ENCODE results near the gene HMGXB4.

The HMGXB4 gene

GRCh38 chr22:35303029-35303624, 45.8 kb downstream of the HMGXB4 start:
- TF ChIP-seq CTCF (IDR thresholded peaks at IDR 0.05; ENCODE audit: low read depth, low read length), result no peak
- no peak for DNase-seq (ENCODE audit: extremely low read depth, low read depth)

GRCh38 chr22:35305525-35306070, 48.3 kb downstream of the HMGXB4 start:
- DNase-seq (ENCODE audit: extremely low read depth, low read depth), result no peak
- no peak for TF ChIP-seq CTCF (IDR thresholded peaks at IDR 0.05; ENCODE audit: low read depth, low read length)

- no peak for TF ChIP-seq CTCF (IDR thresholded peaks at IDR 0.05; ENCODE audit: low read depth, low read length)
- no peak for DNase-seq (ENCODE audit: extremely low read depth, low read depth)
Measured at GRCh38 chr22:35306350-35306967, 49.2 kb downstream of the HMGXB4 start.

GRCh38 chr22:35307372-35307771, 50.1 kb downstream of the HMGXB4 start:
- no peak for TF ChIP-seq CTCF (IDR thresholded peaks at IDR 0.05; ENCODE audit: low read depth, low read length)
- no peak for DNase-seq (ENCODE audit: extremely low read depth, low read depth)

- no peak for TF ChIP-seq CTCF (IDR thresholded peaks at IDR 0.05; ENCODE audit: low read depth, low read length)
- DNase-seq (ENCODE audit: extremely low read depth, low read depth), result no peak
Measured at GRCh38 chr22:35307892-35308291, 50.6 kb downstream of the HMGXB4 start.

GRCh38 chr22:35308480-35309021, 51.3 kb downstream of the HMGXB4 start:
- no peak for TF ChIP-seq CTCF (IDR thresholded peaks at IDR 0.05; ENCODE audit: low read depth, low read length)
- DNase-seq (ENCODE audit: extremely low read depth, low read depth), result no peak

All from AG09319 (cell line).